HG03378 (cell line): Measurements from ENCODE around the gene PDSS2.
"Not testable (repeated sequence)": the region's sequence is repeated elsewhere in the genome, so short reads cannot be mapped to it uniquely, and the experiment has no call there.

Source experiments
- ATAC-seq: cut with Tn5 transposase; IDR thresholded peaks from one replicate; pipeline ENCODE4 v1.9.1; 2021; ENCODE audit warnings: mild to moderate bottlenecking, moderate library complexity; ENCODE audit not compliant: unreplicated experiment

Gene PDSS2

DNA sequence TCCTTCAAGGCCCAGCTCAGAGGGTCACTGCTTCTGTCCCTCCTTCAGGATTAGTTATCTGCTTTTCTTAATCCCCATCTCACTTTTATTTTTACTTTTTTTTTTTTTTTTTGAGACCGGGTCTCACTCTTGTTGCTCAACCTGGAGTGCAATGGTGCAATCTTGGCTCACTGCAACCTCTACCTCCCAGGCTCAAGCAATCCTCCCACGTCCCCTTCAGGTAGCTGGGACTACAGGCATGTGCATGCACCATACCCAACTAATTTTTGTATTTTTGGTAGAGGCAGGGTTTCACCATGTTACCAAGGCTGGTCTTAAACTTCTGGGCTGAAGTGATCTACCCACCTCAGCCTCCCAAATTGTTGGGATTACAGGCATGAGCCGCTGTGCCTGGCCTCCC, 16.5 kb upstream of the PDSS2 start:
- ATAC-seq: not testable (repeated sequence)

- ATAC-seq: not testable (repeated sequence)
These were observed 16.0 kb upstream of the PDSS2 start for GRCh38 chr6:107475360-107475759.

DNA sequence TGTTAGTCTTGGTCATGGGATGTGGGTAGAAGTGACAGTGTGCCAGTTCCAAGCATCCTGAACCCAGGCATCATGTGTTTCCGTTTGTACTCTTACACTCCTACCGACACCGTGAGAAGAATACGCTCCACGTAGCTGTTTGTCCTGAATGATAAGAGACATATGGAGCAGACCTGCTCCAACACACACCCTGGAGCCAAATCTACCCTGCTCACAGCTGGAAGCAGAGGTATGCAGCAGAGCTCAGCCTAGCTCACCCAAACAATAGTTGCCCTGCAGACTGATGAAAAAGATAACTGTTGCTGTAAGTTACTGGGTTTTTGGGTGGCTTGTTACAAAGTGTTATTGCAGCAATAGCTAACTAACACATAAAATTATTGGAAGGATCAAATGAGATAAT, 14.3 kb upstream of the PDSS2 start:
- no peak for ATAC-seq

DNA sequence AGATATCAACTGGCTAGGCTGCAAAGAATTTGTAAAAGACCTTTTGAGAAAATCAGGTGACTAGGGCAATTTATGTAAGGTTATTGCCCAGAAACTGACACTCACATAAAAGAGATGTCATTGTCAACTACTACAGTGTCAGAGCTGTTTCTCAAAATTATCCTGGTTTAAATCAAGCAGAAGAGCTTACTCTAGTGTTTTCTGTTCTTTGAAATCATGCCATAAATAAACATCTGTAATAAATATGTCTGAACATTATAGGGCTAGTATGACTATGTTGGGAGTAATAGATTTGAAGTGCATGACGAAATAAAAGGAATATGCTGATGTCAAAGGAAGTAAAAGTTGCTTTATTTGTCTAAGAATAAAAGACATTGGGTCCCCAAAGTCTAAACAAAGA, 11.0 kb upstream of the PDSS2 start:
- ATAC-seq: no peak

DNA sequence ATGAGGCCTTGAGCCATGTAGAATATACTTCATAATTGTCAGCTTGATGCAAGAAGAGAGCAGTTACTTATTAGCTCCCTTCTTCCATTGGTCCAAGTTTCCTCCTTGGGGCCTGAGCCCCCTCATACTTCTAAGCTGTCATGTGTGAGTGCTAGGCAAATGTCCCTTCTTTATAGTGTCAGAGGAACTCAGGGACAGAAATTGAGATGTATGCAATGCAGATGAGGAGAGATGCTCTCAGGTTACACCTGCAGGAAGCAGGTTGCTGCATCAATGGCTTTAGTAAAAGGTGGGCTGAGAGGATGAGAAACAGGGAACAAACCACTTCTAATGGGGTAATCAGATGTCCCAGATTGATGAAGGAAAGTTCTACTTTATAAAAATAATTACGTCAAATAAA, 6.7 kb upstream of the PDSS2 start:
- ATAC-seq: no peak

- no peak for ATAC-seq
These were observed 793 bp upstream of the PDSS2 start for GRCh38 chr6:107460083-107460631.

- ATAC-seq: peak; percentile 9
These were observed 587 bp downstream of the PDSS2 start for GRCh38 chr6:107458672-107459282.

DNA sequence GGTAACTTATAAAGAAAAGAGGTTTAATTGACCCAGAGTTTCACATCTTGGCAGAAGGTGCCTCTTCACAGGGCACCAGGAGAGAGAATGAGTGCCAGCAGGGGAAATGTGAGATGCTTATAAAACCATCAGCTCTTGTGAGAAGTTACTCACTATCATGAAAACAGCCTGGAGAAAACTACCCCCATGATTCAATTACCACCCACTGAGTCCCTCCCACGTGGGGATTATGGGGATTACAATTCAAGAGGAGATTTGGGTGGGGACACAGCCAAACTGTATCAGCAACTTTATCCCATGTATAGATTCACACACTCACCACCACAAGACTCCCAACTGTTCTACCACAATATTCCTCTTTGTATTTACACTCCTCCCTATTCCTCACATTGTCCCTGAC, 10.6 kb downstream of the PDSS2 start:
- ATAC-seq: no peak

GRCh38 chr6:107447663-107448216, 11.6 kb downstream of the PDSS2 start:
- no peak for ATAC-seq

GRCh38 chr6:107444277-107444676, 15.1 kb downstream of the PDSS2 start:
- ATAC-seq: no peak

GRCh38 chr6:107443608-107444267, 15.6 kb downstream of the PDSS2 start:
- no peak for ATAC-seq

GRCh38 chr6:107442938-107443607, 16.3 kb downstream of the PDSS2 start:
- no peak for ATAC-seq

GRCh38 chr6:107441682-107442081, 17.7 kb downstream of the PDSS2 start:
- ATAC-seq: no peak

- ATAC-seq: no peak
These were observed 18.4 kb downstream of the PDSS2 start for GRCh38 chr6:107440936-107441335.

GRCh38 chr6:107439406-107439805, 20.0 kb downstream of the PDSS2 start:
- no peak for ATAC-seq

GRCh38 chr6:107437691-107438090, 21.7 kb downstream of the PDSS2 start:
- ATAC-seq: no peak

DNA sequence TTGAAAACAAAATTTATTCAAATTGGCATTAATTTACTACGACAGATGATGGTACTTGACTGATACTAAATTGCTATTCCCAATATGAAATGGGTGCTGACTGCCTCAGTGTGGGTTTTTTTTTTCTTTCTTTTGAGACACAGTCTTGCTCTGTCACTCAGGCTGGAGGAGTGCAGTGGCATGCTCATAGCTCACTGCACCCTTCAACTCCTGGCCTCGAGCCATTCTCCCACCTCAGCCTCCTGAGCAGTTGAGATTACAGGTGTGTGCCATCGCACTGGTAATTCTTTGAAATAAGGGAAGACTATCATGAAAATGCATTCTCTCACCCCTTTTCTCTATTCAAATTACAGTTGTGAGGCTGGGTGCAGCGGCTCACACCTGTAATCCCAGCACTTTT, 22.5 kb downstream of the PDSS2 start:
- ATAC-seq: no peak

DNA sequence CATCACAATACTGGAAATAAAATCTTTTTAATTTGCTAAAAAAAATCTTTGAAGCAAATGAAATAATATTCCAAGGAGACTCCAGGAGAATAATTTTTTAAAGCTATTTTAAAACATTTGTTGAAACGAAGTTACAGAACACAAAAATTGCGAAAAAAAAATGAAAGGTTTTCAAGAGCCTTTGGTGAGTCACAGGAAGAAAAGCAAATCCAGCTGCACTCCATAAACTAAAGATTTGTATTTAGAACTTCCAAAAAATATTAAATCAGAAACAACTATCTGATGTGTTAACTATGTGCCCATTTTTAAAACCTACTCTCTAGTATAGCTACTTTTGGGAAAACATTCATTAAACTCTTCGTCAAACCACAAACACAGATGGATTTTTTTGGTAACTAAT, 23.6 kb downstream of the PDSS2 start:
- no peak for ATAC-seq

DNA sequence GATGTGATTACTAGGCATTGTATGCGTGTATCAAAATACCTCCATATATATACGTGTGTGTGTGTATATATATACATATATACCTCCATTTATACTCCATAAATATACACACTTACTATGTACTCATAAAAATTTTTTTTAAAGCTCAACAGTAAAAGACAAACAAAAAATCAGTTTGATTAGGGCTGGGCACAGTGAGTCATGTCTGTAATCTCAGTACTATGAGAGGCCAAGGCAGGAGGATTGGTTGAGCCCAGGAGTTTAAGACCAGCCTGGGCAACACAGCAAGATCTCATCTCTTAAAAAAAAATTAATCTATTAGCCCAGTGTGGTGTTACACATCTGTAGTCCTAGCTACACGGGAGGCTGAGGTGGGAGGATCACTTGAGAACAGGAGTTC, 24.6 kb downstream of the PDSS2 start:
- no peak for ATAC-seq

- ATAC-seq: not testable (repeated sequence)
These were observed 33.4 kb downstream of the PDSS2 start for GRCh38 chr6:107425951-107426350.

- no peak for ATAC-seq
These were observed 35.8 kb downstream of the PDSS2 start for GRCh38 chr6:107423474-107423990.
